Measurements from ENCODE around the gene CHST5. TPM values are rescaled to one million over a fixed set of nuclear protein-coding genes. Genes with fewer than 3 reads are reported as not detected.

Gene CHST5
- total and polyA plus RNA-seq, 2 donors (not counting 3 experiments of a cell fraction or from before 2014, with no cell fraction given), result 0.23 to 0.29 TPM

DNA sequence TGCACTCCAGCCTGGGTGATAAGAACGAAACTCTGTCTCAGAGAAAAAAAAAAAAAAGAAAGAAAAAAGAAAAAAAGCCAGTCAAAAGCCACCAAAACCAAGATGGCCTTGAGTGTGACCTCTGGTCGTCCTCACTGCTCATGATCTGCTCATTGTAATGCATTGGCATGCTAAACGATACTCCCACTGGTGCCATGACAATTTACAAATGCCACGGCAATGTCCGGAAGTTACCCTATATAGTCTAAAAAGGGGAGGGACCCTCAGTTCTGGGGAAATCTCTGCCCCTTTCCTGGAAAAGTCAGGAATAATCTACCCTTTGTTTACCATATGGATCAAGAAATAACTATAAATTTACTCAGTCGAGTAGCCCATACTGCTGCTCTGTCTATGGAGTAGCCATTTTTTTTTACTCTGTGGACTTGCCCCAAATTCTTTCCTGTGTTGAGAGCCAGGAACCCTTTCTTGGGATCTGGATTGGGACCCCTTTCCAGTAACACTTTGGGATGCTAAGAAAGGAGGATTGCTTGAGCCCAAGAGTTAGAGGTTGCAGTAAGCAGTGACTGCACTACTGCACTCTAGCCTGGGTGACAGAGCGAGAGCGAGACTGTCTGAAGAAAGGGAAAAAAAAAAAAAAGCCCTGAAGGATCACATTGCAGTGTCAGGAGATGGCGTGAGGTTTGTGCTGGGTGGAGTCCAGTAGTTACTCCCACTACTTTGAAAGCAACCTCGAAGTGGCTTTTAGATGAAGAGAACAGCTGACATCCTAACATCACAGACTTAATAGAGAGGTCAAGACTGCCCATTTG lies 23.9 kb upstream of the CHST5 start:
- TF ChIP-seq POLR2A (IDR thresholded peaks at IDR 0.05; ENCODE audit: low read depth, low read length) (no peak), JUN (IDR thresholded peaks at IDR 0.05; ENCODE audit: borderline replicate concordance, insufficient read depth, insufficient read length, low read depth) (no peak), MYC (IDR thresholded peaks at IDR 0.05; ENCODE audit: low read depth, low read length) (no peak), MAX (IDR thresholded peaks at IDR 0.05; ENCODE audit: insufficient read depth, insufficient read length) (no peak), FOS (IDR thresholded peaks at IDR 0.05; ENCODE audit: borderline replicate concordance, insufficient read depth, low read length) (no peak), POLR2AphosphoS5 (IDR thresholded peaks at IDR 0.05; ENCODE audit: insufficient read depth, low read depth, low read length) (no peak), EZH2 (IDR thresholded peaks at IDR 0.05; ENCODE audit: borderline replicate concordance, low read depth, low read length, severe bottlenecking) (no peak), GATA2 (IDR thresholded peaks at IDR 0.05; ENCODE audit: insufficient read depth, insufficient read length, low read depth, low read length) (no peak)
- TF ChIP-seq, protein P1, sequence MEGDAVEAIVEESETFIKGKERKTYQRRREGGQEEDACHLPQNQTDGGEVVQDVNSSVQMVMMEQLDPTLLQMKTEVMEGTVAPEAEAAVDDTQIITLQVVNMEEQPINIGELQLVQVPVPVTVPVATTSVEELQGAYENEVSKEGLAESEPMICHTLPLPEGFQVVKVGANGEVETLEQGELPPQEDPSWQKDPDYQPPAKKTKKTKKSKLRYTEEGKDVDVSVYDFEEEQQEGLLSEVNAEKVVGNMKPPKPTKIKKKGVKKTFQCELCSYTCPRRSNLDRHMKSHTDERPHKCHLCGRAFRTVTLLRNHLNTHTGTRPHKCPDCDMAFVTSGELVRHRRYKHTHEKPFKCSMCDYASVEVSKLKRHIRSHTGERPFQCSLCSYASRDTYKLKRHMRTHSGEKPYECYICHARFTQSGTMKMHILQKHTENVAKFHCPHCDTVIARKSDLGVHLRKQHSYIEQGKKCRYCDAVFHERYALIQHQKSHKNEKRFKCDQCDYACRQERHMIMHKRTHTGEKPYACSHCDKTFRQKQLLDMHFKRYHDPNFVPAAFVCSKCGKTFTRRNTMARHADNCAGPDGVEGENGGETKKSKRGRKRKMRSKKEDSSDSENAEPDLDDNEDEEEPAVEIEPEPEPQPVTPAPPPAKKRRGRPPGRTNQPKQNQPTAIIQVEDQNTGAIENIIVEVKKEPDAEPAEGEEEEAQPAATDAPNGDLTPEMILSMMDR (IDR thresholded peaks at IDR 0.05; ENCODE audit: extremely low read depth in 1 of 2, insufficient read depth in 1 of 2, low read depth in 1 of 2, low read length in 2 of 2), result no peak
- DNase-seq (ENCODE audit: low read depth, low spot score), result no peak
- intact Hi-C loops (cut with micrococcal nuclease), result no loop called here

More for the DNA sequence above, 23.9 kb upstream of the CHST5 start:
- H4K20me1 ChIP-seq (replicated peaks; ENCODE audit: control insufficient read depth, extremely low read depth, insufficient read depth, low read length), result no peaks in the 10 kb centered on the region
- no peaks in the 10 kb centered on the region for H3K79me2 ChIP-seq (ENCODE audit: control insufficient read depth, insufficient read depth, low read length)
- no peak overlapping the region for H3K9ac ChIP-seq (replicated peaks; ENCODE audit: extremely low read depth, insufficient read depth, low read length)
- H3K27ac ChIP-seq (ENCODE audit: insufficient read depth, low read depth, low read length), result no peak overlapping the region
- BruUV-seq (replicated peaks), result no TSS peak
- H3K36me3 ChIP-seq (ENCODE audit: control insufficient read depth in 2 of 2, extremely low read depth in 1 of 2, insufficient read depth in 2 of 2, low read length in 2 of 2), result no peaks in the 10 kb centered on the region
- H3K9me1 ChIP-seq (replicated peaks; ENCODE audit: control insufficient read depth, extremely low read depth, insufficient read depth, low read length), result no peaks in the 10 kb centered on the region
- no peak overlapping the region for H3K4me3 ChIP-seq (replicated peaks in 1 of 3; ENCODE audit: insufficient read depth in 1 of 3, low read depth in 1 of 3, low read length in 3 of 3)
- FAIRE-seq, result no peak
- POLR2A ChIA-PET, result no interaction called here
- no peaks in the 10 kb centered on the region for H3K9me3 ChIP-seq (replicated peaks; ENCODE audit: control insufficient read depth, insufficient read depth, low read length)
- CTCF ChIA-PET, result interaction anchor here (1.2 kb wide), 1 partner anchor 42 kb away, joined by 3 read pairs; no protein-coding TSS in a partner anchor
- H3K4me1 ChIP-seq (ENCODE audit: control insufficient read depth, extremely low read depth, insufficient read depth, low read length), result peaks cover 2% of the 10 kb centered on the region
- H2AFZ ChIP-seq (ENCODE audit: low read depth, low read length), result no peak overlapping the region
- dilution Hi-C loops (cut with MboI; ENCODE audit: extremely low pct_ligation_motif_present, low sequenced_read_pairs), result no loop called here
- no peak overlapping the region for H3K4me2 ChIP-seq (ENCODE audit: insufficient read depth, low read length)
- H3K27me3 ChIP-seq (ENCODE audit: control insufficient read depth in 2 of 2, insufficient read depth in 2 of 2, low read length in 2 of 2), result peaks cover 14 to 36% of the 10 kb centered on the region in 2 experiments
